Ishikawa (cell line): ENCODE data around the gene TOGARAM1.

Experiments
- CEBPB ChIP-seq: IDR thresholded peaks from 2 replicates; pipeline ENCODE4 v1.6.1; 2012
- CREB1 ChIP-seq: IDR thresholded peaks from 2 replicates; pipeline ENCODE4 v1.6.1; 2012; ENCODE audit warnings: low read depth
- EGR1 ChIP-seq: IDR thresholded peaks from 2 replicates; pipeline ENCODE4 v1.6.1; 2012
- EP300 ChIP-seq: IDR thresholded peaks from 2 replicates; pipeline ENCODE4 v1.6.1; 2012; ENCODE audit warnings: borderline replicate concordance
- FOXM1 ChIP-seq: IDR thresholded peaks from 2 replicates; pipeline ENCODE4 v1.6.1; 2012; ENCODE audit warnings: low read depth, borderline replicate concordance
- MAX ChIP-seq: IDR thresholded peaks from 2 replicates; pipeline ENCODE4 v1.6.1; 2012
- NFIC ChIP-seq: IDR thresholded peaks from 2 replicates; pipeline ENCODE4 v1.6.1; 2012
- RAD21 ChIP-seq: IDR thresholded peaks from 2 replicates; pipeline ENCODE4 v1.6.1; 2012; ENCODE audit warnings: low read depth
- REST ChIP-seq: IDR thresholded peaks from 2 replicates; pipeline ENCODE4 v1.6.1; 2012; ENCODE audit warnings: low read depth, mild to moderate bottlenecking
- TAF1 ChIP-seq: IDR thresholded peaks from 2 replicates; pipeline ENCODE4 v1.6.1; 2012; ENCODE audit warnings: low read depth, mild to moderate bottlenecking
- TCF12 ChIP-seq: IDR thresholded peaks from 2 replicates; pipeline ENCODE4 v1.6.1; 2012; ENCODE audit warnings: low read depth
- TEAD4 ChIP-seq: IDR thresholded peaks from 2 replicates; pipeline ENCODE4 v1.6.1; 2012
- USF1 ChIP-seq: IDR thresholded peaks from 2 replicates; pipeline ENCODE4 v1.6.1; 2012
- YY1 ChIP-seq: IDR thresholded peaks from 2 replicates; pipeline ENCODE4 v1.6.1; 2012; ENCODE audit warnings: low read depth
- ZBTB7A ChIP-seq: IDR thresholded peaks from 2 replicates; pipeline ENCODE4 v1.6.1; 2012; ENCODE audit warnings: low read depth

Gene TOGARAM1

GRCh38 chr14:44982594-44982993 is 20.6 kb downstream of the TOGARAM1 start:
- TF ChIP-seq NFIC = no peak
- TF ChIP-seq CREB1 = no peak
- no peak for TF ChIP-seq FOXM1
- no peak for TF ChIP-seq ZBTB7A
- no peak for TF ChIP-seq TAF1
- TF ChIP-seq RAD21 = no peak
- no peak for TF ChIP-seq EP300
- no peak for TF ChIP-seq USF1
- no peak for TF ChIP-seq YY1
- no peak for TF ChIP-seq CEBPB
- TF ChIP-seq TCF12 = no peak
- TF ChIP-seq MAX = no peak
- TF ChIP-seq TEAD4 = no peak
- no peak for TF ChIP-seq REST

GRCh38 chr14:44988694-44989093 is 26.7 kb downstream of the TOGARAM1 start:
- TF ChIP-seq USF1 (no peak), TCF12 (no peak), REST (no peak), CREB1 (no peak), YY1 (no peak), RAD21 (no peak), EP300 (no peak), EGR1 (no peak), FOXM1 (no peak), ZBTB7A (no peak)

- TF ChIP-seq CREB1 (no peak), TAF1 (no peak), EGR1 (no peak), CEBPB (no peak), ZBTB7A (no peak), USF1 (no peak)
These were observed 27.8 kb downstream of the TOGARAM1 start for GRCh38 chr14:44989497-44990440.

GRCh38 chr14:44990533-44990932 is 28.5 kb downstream of the TOGARAM1 start:
- TF ChIP-seq RAD21 = no peak
- TF ChIP-seq USF1 = no peak
- TF ChIP-seq FOXM1 = no peak
- no peak for TF ChIP-seq TCF12
- no peak for TF ChIP-seq MAX
- no peak for TF ChIP-seq CEBPB
- no peak for TF ChIP-seq YY1
- no peak for TF ChIP-seq TEAD4
- no peak for TF ChIP-seq EGR1
- TF ChIP-seq CREB1 = no peak
- no peak for TF ChIP-seq ZBTB7A
- no peak for TF ChIP-seq EP300
- TF ChIP-seq NFIC = no peak
- TF ChIP-seq TAF1 = no peak

- TF ChIP-seq TCF12 (no peak), MAX (no peak), FOXM1 (no peak), TAF1 (no peak), TEAD4 (no peak), EP300 (no peak), CEBPB (no peak), RAD21 (no peak), YY1 (no peak), CREB1 (no peak), EGR1 (no peak), ZBTB7A (no peak), NFIC (no peak)
These were observed 33.2 kb downstream of the TOGARAM1 start for GRCh38 chr14:44995196-44995595.
